Peyer's patch (tissue), 4 donors: ENCODE data around the gene SEC14L2.

ENCODE experiments used
- POLR2A ChIP-seq, 2 donors: fragments of 450-650 bp; IDR thresholded peaks; one replicate each; pipeline ENCODE4 v1.5.1; 2017; ENCODE audit warnings: antibody characterized with exemption in 2 of 2, mild to moderate bottlenecking in 2 of 2, moderate library complexity in 2 of 2
- TF ChIP-seq, protein P1 (sequence below), 6 experiments: fragments of 450-650 bp in 4 of 6; fragments of 200-600 bp in 2 of 6; sonication (generic) in 1 of 6; IDR thresholded peaks; one replicate each; pipeline ENCODE4 v1.5.1; 2017 to 2019; ENCODE audit warnings: antibody characterized with exemption in 6 of 6, mild to moderate bottlenecking in 3 of 6, moderate library complexity in 1 of 6

- TF ChIP-seq, protein P1, sequence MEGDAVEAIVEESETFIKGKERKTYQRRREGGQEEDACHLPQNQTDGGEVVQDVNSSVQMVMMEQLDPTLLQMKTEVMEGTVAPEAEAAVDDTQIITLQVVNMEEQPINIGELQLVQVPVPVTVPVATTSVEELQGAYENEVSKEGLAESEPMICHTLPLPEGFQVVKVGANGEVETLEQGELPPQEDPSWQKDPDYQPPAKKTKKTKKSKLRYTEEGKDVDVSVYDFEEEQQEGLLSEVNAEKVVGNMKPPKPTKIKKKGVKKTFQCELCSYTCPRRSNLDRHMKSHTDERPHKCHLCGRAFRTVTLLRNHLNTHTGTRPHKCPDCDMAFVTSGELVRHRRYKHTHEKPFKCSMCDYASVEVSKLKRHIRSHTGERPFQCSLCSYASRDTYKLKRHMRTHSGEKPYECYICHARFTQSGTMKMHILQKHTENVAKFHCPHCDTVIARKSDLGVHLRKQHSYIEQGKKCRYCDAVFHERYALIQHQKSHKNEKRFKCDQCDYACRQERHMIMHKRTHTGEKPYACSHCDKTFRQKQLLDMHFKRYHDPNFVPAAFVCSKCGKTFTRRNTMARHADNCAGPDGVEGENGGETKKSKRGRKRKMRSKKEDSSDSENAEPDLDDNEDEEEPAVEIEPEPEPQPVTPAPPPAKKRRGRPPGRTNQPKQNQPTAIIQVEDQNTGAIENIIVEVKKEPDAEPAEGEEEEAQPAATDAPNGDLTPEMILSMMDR (IDR thresholded peaks at IDR 0.05): no peak
- TF ChIP-seq POLR2A (IDR thresholded peaks at IDR 0.05): no peak
Observed at GRCh38 chr22:30373331-30374325, 23.2 kb upstream of the SEC14L2 start.
